Activated T-cell treated with anti-CD3 and anti-CD28 coated beads, Interleukin-2, amount 50 U/mL, for 1 hour (primary cell): ENCODE measurements around the gene LEPROT.
"Not testable (repeated sequence)": the region's sequence is repeated elsewhere in the genome, so short reads cannot be mapped to it uniquely, and the experiment has no call there.

Source experiments
- DNase-seq: peaks from one replicate; pipeline ENCODE4 v3.0.0-alpha.2; 2020

Gene LEPROT, protein sequence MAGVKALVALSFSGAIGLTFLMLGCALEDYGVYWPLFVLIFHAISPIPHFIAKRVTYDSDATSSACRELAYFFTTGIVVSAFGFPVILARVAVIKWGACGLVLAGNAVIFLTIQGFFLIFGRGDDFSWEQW

GRCh38 chr1:65420590-65421350 lies at the start of gene LEPROT, which contains the start of gene LEPR:
TSS of gene LEPROT (plus strand) at chr1:65420668. CDS start at chr1:65420725, 57 bp downstream.
TSS of gene LEPR (plus strand) at chr1:65420668. CDS start at chr1:65565566, 144,898 bp downstream.
- DNase-seq = no peak

DNA sequence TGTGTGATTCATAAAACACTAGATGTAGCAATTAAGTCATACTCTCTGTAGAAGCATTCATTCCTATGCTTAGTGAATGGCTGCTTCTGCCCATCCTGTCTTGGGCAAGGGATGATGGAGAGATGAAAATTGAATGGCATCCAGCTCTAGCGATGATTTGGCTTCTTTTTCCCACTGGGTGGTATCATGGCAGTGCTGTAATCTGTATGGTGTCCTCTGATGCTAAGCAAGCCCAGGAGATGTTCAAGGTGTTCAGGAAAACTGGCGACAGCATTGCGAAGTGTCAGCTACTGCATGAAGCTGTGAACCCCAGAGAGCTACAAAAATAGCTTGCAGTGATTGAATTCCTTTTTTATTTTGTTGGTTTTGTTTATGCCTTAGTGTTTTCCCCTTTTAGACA lies 48.9 kb upstream of the LEPROT start:
- no peak for DNase-seq

- no peak for DNase-seq
These were observed 47.9 kb upstream of the LEPROT start for GRCh38 chr1:65372557-65372956.

DNA sequence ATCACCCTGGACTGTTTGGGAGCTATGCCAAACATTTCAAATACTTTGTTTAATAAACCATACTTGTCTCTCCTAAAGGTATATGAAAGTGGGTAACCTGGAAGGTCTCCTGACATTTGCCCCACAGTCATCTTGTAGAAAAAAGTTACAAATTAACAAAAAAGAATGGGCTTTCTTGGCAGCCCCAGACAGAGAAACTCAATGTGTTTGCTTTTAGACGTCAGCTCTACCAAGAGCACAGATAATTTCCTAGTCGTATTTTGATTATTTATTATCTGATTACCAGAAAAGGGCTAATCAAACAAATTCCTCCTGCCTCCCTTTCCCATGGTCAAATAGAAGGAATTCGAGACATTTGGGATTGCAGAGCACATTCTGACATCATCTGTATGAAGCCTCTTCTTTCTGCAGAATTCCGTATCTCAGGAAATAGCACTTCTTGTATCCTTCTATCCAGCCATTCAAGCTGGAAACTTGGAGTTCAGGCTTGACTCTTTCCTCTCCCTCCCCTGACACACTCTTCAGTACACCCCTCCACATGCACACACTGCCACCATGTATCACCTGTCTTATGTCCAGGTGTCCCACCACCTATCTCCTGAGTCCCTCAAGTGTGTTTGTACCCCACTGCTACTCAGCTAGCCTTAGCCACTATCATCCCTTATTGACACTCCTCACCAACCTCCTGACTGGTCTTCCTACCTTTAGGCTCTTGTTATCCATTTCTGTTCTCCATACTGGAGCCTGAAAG lies 42.8 kb upstream of the LEPROT start:
- DNase-seq = no peak

DNA sequence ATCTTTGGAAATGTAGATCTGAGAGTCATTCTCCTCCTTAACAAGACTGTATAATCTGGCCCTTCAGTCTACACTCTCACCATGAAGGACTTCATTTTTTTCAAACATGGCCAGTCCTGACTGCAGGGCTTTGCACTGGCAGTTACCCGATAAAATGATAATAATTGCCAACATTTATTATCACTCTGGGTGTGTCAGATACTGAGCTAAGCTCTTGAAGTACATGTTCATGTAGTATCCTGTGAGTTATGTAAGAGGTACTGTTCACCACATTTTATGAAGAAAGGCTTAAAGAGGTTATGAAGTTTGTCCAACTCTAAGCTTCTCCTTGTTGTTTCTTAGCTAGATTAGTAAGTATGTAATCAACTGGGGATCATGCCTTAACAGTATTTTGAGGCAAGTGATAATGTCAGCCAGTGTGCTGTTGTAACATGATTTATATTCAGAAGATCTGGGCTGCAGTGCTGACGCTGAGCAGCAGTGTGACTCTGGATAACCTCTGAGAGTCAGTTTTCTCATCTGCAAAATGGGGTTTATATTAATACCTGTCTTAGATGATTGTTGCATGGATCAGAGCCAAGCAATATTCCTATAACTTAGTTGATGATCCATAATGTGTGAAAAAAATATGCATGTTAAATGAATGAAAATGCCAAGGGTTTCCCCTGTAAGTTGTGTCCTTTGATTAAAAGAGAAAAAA lies 42.1 kb upstream of the LEPROT start:
- DNase-seq = no peak

- DNase-seq = not testable (repeated sequence)
These were observed 36.0 kb upstream of the LEPROT start for GRCh38 chr1:65384426-65384825.

DNA sequence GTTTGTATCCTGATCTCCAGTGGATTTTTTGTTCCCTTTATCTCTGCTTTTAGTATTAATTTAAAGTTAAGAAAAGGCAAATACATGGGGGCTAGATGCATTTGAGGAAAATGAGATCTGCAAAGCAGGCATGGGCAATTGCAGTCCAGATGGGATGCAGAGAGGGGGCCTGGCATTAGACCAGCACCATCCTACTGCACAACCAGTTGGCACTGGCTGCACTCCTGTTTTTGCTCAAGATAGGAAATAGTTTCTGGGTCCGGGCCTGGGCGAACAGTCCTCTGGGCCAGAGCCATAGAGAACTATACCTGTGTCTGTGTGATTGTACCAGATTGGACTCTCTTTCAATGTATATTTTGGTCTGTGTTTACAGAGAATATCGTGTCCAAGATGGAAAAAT lies 34.0 kb upstream of the LEPROT start:
- no peak for DNase-seq

GRCh38 chr1:65387821-65388220 lies 32.6 kb upstream of the LEPROT start:
- no peak for DNase-seq

GRCh38 chr1:65388908-65389695 lies 31.4 kb upstream of the LEPROT start:
- no peak for DNase-seq

GRCh38 chr1:65392497-65392896 lies 28.0 kb upstream of the LEPROT start:
- no peak for DNase-seq

- DNase-seq = no peak
These were observed 27.1 kb upstream of the LEPROT start for GRCh38 chr1:65393347-65393746.

DNA sequence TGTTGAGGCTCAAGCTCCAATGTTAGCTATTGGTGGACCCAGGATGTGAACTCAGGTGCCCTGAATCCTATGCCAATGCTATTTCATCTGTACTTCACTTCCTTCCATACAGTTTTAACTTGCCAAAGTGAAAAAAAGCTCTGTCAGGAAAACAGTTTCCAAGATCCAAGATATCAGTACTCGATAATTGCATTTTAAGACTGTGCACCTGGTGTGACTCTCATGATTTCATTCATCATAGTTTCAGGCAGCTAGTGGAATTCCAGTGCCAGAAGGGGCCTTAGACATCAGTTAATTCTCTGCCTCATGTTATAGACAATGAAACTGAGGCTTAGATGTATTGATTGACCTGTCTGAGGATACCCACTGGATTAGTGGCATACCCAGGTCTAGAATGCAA lies 26.5 kb upstream of the LEPROT start:
- no peak for DNase-seq

GRCh38 chr1:65395887-65396612 lies 24.4 kb upstream of the LEPROT start:
- no peak for DNase-seq

DNA sequence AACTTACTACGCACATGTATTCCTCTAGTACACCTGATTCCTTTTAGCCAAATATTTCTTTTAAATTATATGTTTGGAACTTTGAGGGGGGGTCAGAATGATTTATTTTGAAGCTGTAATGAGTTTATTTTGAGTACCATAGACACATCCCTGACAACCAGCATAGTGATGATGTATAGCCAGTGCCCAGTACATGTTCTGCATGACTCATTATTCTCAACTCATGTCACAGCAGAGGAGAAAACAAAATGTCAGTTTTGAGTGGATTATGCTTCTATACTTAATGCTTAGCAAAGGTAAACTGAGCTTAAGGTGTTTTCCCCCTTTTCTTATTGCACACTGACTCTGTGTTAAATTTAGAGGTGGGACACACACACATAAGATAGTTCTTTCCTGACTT lies 22.4 kb upstream of the LEPROT start:
- DNase-seq = no peak

- no peak for DNase-seq
These were observed 21.5 kb upstream of the LEPROT start for GRCh38 chr1:65399003-65399402.

DNA sequence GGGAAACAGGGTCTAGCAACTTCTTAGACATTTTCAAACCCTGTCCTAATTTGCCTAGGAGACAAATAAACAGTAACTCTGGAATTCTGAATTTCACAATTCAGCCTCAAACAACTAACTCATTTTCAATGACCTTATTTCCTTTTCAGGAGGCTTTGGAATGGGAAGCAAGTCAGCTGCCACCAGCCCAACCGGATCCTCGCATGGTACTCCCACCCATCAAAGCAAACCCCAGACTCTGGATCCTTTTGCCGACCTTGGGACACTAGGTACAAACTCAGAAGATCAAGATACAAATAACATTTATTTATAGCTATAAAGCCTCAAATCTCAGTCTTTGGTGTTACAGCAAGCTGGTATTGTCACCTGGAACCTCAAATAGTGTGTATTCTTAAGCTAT lies 18.9 kb upstream of the LEPROT start:
- no peak for DNase-seq

- DNase-seq = no peak
These were observed 15.5 kb upstream of the LEPROT start for GRCh38 chr1:65404941-65405340.

DNA sequence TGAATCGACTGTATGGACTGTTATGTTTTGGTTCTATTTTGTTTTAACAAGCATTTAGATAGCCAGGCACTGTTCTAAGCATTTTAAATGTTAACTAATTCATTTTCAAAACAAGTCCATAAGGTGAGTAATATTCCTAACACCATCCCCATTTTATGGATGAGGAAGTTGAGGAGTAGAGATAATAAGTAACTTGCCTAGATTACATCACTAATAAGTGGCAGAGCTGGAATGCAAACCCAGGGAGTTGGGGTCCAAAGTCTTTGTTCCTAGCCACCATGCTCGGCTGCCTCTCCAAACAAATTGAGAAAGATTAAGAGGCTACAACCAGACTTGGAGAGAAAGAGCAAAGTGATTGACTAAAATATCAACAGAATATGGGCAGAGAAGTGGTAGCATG lies 12.6 kb upstream of the LEPROT start:
- no peak for DNase-seq

DNA sequence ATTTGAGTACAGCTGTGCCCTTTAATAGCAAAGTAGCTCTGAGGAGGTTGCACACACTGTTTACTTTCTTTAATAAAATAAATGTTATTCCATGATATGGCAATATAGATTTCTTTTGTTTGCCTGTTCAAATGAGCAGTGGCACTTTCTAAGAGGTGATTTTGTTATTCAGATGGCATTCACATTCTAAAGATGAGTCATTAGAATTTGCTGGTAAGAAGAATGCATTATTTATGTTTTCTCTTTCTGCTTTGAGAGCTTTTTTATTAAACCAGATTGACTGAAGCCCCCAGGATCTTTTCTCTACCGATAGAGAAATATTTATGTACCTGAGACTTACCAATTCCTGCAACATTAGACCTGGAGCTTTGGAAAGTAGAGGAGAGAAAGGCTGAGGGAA lies 11.2 kb upstream of the LEPROT start:
- DNase-seq = no peak

DNA sequence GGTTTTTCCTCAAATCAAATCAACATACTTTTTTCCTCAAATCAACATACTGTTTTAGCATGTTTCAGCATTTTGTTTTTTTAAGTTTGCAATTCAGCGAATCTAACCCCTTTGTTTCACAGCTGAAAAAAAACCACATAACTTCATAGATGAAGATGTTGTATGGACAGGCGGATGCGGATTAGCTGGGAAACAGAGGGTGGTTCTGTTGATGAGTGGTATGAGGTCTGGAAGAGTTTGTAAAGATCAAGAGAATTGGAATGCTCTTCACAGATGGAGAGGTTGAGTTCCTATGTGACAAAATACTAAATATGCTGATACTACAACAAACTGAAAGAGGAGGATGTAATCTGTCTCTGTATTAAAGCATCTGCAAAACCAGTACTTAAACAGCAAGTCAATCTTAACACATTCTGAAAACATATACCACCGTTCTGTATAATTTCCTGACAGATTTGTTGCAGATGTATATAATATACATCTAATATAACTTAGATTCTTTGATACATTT lies 10.6 kb upstream of the LEPROT start:
- no peak for DNase-seq

DNA sequence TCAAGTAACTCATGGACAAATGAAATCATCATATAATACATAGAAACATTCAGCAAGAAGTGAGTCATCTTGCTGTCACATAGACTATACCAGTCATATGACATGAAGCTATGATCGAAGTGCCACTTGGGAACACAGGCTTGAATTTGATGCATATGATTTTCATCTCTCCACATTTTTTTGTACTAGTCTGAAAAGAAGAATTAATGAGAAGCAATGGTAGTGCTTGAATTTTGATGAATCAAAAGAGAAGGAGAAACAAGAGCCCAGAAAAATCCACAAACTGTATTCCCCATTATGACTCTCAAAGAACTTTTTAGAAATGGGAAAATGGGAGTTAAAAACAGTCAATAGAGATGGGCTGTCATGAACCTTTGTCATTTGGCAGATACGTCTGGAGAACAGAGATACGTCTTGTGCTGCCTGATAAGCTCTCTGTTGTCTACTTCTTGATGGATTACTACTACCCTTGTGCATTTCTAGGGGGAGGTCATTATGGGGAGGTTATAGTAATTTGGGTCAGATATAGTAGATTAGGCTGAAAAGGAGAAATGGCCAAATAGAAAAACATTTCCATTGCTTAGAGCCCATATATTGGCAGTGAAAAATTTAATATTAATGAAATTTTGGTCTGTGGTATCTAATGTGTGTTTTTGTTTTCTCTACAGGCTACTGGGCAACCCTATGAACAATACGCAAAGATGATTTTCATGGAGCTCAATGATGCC lies 8.0 kb upstream of the LEPROT start:
- DNase-seq = no peak
